NCI-H2196 treated with DMSO at 0.1 percent for 48 hours (cell line): ENCODE results near the gene STK32B.
"Not testable (repeated sequence)": the region's sequence is repeated elsewhere in the genome, so short reads cannot be mapped to it uniquely, and the experiment has no call there.

ENCODE experiments used
- DNase-seq: peaks from one replicate; lab custom pipeline; 2025; ENCODE audit not compliant: unreplicated experiment; lab: John Stamatoyannopoulos, UW

STK32B gene

GRCh38 chr4:5066968-5067367, 15.7 kb downstream of the STK32B start:
- not testable (repeated sequence) for DNase-seq

- no peak for DNase-seq
Observed at GRCh38 chr4:5067908-5068307, 16.6 kb downstream of the STK32B start.

GRCh38 chr4:5069901-5070300, 18.6 kb downstream of the STK32B start:
- DNase-seq, result no peak

- DNase-seq, result no peak
Observed at GRCh38 chr4:5072948-5073347, 21.7 kb downstream of the STK32B start.

GRCh38 chr4:5078009-5078408, 26.7 kb downstream of the STK32B start:
- DNase-seq, result no peak

GRCh38 chr4:5079581-5079980, 28.3 kb downstream of the STK32B start:
- DNase-seq, result no peak

- DNase-seq, result no peak
Observed at GRCh38 chr4:5081441-5081999, 30.2 kb downstream of the STK32B start.

GRCh38 chr4:5082376-5082775, 31.1 kb downstream of the STK32B start:
- no peak for DNase-seq

GRCh38 chr4:5084911-5085475, 33.7 kb downstream of the STK32B start:
- DNase-seq, result no peak

- no peak for DNase-seq
Observed at GRCh38 chr4:5086535-5086934, 35.3 kb downstream of the STK32B start.

GRCh38 chr4:5096261-5096660, 45.0 kb downstream of the STK32B start:
- no peak for DNase-seq

GRCh38 chr4:5098176-5098575, 46.9 kb downstream of the STK32B start:
- DNase-seq, result no peak

GRCh38 chr4:5100336-5100735, 49.1 kb downstream of the STK32B start:
- DNase-seq, result no peak

- no peak for DNase-seq
Observed at GRCh38 chr4:5100986-5101385, 49.7 kb downstream of the STK32B start.

GRCh38 chr4:5101571-5101970, 50.3 kb downstream of the STK32B start:
- DNase-seq, result no peak

- no peak for DNase-seq
Observed at GRCh38 chr4:5110901-5111300, 59.6 kb downstream of the STK32B start.

GRCh38 chr4:5112333-5113095, 61.2 kb downstream of the STK32B start:
- no peak for DNase-seq

- DNase-seq, result no peak
Observed at GRCh38 chr4:5114950-5115349, 63.7 kb downstream of the STK32B start.

- DNase-seq, result no peak
Observed at GRCh38 chr4:5118091-5118786, 67.0 kb downstream of the STK32B start.

GRCh38 chr4:5118994-5119835, 67.9 kb downstream of the STK32B start:
- DNase-seq, result no peak

- no peak for DNase-seq
Observed at GRCh38 chr4:5120067-5120466, 68.8 kb downstream of the STK32B start.
